22Rv1 (cell line): ENCODE data around the gene FOSL1.

Source experiments
- CTCF ChIP-seq: fragments of 450-650 bp; IDR thresholded peaks from 2 replicates; pipeline ENCODE4 v1.5.1; 2017; ENCODE audit warnings: mild to moderate bottlenecking
- ZFX ChIP-seq: fragments of 450-650 bp; IDR thresholded peaks from 2 replicates; pipeline ENCODE4 v1.6.1; 2017; ENCODE audit warnings: antibody characterized with exemption, borderline replicate concordance

GRCh38 chr11:65859095-65859811 lies 40.9 kb downstream of the FOSL1 start:
- TF ChIP-seq CTCF (no peak), ZFX (no peak)
